Progenitor cell of endocrine pancreas (in vitro differentiated cells): ENCODE data around the gene TWIST2. TPM values are rescaled to one million over a fixed set of nuclear protein-coding genes. Genes with fewer than 3 reads are reported as not detected.

Experiments
- DNase-seq: peaks from one replicate; pipeline ENCODE4 v3.0.0; 2021; ENCODE audit warnings: low spot score; ENCODE audit not compliant: unreplicated experiment
- H3K27ac Mint-ChIP-seq: 2 replicates; pipeline ENCODE4 v1.8.0; 2021; ENCODE audit warnings: mild to moderate bottlenecking, moderate library complexity, mixed read lengths
- H3K27me3 Mint-ChIP-seq: 2 replicates; pipeline ENCODE4 v1.8.0; 2021; ENCODE audit warnings: mixed read lengths
- H3K36me3 Mint-ChIP-seq: 2 replicates; pipeline ENCODE4 v1.8.0; 2022; ENCODE audit warnings: mixed read lengths; ENCODE audit not compliant: insufficient read depth
- H3K4me1 Mint-ChIP-seq: 2 replicates; pipeline ENCODE4 v1.8.0; 2021; ENCODE audit warnings: low read depth, mixed read lengths
- H3K4me3 Mint-ChIP-seq: 2 replicates; pipeline ENCODE4 v1.8.0; 2021; ENCODE audit warnings: low read depth, mild to moderate bottlenecking, moderate library complexity, mixed read lengths
- H3K9me3 Mint-ChIP-seq: 2 replicates; pipeline ENCODE4 v1.8.0; 2021; ENCODE audit warnings: low read depth, mixed read lengths
- total RNA-seq: library from RNA; stranded (reverse); gene quantifications from 2 replicates; pipeline ENCODE4 v1.2.1, GENCODE V29; 2021
- TF ChIP-seq, protein P1 (sequence below): fragments of 200-600 bp; sonication (generic); IDR thresholded peaks from one replicate; pipeline ENCODE4 v1.5.0; 2021; ENCODE audit warnings: antibody characterized with exemption, mild to moderate bottlenecking; ENCODE audit not compliant: unreplicated experiment

TWIST2 gene
- total RNA-seq, 1 donor from 2014 or later: not detected

DNA sequence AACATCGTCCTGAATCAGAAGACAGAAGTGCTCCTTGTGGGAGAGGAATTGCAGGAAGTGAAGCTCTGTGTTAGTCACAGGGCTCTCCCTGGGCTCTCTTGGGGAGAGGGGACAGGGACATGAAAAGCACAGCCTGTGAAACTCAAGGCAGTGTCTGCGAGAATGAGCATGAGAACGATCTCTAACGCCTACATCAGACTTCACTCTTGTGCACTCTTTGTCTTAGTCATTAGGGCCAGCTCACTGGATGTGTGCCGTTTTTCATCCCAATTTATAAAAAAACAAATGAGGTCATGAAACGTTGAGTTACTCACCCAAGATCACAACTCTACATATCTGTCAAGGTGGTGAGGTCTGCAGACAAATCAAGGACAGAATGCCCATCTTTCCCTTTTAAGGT is 27.0 kb upstream of the TWIST2 start:
- Mint-ChIP-seq H3K4me1 (no peaks in the 10 kb centered on the region), H3K27ac (no peak overlapping the region), H3K27me3 (peaks cover 47% of the 10 kb centered on the region), H3K4me3 (no peak overlapping the region), H3K36me3 (no peaks in the 10 kb centered on the region), H3K9me3 (peaks cover 19% of the 10 kb centered on the region)
- DNase-seq: no peak
- TF ChIP-seq, protein P1, sequence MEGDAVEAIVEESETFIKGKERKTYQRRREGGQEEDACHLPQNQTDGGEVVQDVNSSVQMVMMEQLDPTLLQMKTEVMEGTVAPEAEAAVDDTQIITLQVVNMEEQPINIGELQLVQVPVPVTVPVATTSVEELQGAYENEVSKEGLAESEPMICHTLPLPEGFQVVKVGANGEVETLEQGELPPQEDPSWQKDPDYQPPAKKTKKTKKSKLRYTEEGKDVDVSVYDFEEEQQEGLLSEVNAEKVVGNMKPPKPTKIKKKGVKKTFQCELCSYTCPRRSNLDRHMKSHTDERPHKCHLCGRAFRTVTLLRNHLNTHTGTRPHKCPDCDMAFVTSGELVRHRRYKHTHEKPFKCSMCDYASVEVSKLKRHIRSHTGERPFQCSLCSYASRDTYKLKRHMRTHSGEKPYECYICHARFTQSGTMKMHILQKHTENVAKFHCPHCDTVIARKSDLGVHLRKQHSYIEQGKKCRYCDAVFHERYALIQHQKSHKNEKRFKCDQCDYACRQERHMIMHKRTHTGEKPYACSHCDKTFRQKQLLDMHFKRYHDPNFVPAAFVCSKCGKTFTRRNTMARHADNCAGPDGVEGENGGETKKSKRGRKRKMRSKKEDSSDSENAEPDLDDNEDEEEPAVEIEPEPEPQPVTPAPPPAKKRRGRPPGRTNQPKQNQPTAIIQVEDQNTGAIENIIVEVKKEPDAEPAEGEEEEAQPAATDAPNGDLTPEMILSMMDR: no peak

DNA sequence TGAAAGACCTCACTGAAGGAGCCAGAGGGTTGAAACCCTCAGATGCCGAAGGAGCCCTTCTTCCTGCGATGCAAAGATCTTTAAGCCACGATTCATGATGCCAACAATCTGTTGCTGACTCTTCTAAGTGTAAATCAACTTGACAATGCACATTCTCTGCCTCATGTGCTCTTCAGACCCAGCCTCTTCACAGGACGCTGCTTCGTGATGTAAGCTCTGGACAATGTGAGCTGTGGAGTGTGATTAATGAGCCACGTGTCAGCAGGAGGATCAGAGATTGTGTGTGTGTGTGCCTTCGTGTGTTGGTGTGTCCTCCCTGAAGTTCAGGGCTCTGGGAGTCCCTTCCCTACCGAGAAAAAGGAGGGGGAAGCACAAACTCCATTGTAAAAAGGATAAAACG is 26.5 kb upstream of the TWIST2 start:
- peaks cover 19% of the 10 kb centered on the region for H3K9me3 Mint-ChIP-seq

DNA sequence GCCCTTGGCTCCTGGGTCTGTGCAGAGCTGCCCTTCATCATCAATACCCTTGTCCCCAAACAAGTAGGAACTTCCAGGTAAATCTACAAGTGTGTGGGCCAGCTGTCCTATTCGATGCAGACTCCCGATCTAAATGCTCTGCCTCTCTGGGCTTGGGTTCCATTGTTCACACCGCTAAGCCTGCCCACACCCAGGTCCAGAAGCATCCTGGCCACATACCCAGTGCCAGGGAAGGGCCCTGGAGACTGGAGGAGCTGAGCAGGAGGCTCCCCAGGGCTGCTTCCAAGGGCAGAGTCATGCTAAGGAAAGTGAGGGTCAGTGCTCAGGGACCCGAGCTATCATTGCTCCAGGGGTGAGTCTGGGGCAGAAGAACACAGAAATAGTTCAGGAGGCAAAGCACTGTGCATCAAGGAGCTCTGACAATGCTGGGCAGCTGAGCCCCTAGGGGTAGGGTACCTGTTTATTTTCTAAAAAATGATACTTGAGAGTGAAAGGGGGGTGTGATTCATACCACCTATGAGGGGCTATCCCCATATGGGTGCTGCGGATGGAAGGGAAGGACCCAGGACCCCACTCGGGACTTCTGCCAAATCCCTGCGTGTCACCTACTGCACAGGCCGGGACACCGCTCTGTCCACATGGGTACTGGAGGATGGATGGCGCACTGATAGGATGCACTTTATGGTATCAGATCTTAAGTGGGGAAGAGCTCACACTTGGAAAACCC is 25.8 kb upstream of the TWIST2 start:
- Mint-ChIP-seq H3K27me3 (peaks cover 41% of the 10 kb centered on the region), H3K9me3 (peaks cover 19% of the 10 kb centered on the region), H3K4me3 (no peak overlapping the region), H3K4me1 (no peaks in the 10 kb centered on the region), H3K36me3 (no peaks in the 10 kb centered on the region), H3K27ac (no peak overlapping the region)
- DNase-seq: no peak
- TF ChIP-seq, protein P1: no peak

More for the DNA sequence above, 26.5 kb upstream of the TWIST2 start:
- Mint-ChIP-seq H3K4me3 (no peak overlapping the region), H3K4me1 (no peaks in the 10 kb centered on the region), H3K27me3 (peaks cover 46% of the 10 kb centered on the region), H3K27ac (no peak overlapping the region), H3K36me3 (no peaks in the 10 kb centered on the region)
- TF ChIP-seq, protein P1: no peak
- DNase-seq: no peak

DNA sequence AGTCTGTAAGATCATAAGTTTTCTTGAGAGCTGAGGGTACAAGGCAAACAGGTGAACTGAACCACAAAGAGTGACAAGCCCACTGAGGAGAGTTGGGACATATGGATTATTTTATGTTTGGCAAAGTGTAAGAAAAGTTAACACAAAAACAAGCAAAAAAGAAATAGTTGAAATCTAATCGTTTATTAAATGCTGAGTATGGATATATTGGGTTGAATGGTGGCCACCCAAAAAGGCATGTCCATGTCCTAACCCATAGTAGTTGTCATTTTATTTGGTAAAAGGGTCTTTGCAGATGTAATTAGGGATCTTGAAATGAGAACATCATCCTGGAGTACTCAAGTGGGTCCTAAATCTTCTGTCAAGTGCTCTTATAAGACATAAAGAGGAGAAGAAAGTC is 24.9 kb upstream of the TWIST2 start:
- peaks cover 33% of the 10 kb centered on the region for H3K27me3 Mint-ChIP-seq

DNA sequence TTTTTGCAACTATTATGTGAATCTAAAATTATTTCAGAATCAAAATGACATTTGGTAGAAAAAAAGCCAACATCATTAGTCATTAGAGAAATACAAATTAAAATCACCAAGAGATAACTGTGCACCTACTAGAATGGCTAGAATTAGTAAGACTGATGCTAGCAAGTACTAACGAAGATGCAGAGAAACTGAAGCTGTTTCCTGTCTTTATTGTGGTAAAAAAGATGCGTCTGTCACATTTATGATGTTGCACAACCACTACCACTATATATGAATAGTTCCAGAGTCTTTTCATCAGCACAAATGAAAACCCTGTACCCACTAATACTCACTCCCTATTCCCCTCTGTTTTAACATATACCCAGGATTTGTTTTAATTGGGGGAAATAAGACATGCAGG is 16.7 kb upstream of the TWIST2 start:
- TF ChIP-seq, protein P1: no peak
- H3K4me1 Mint-ChIP-seq: no peaks in the 10 kb centered on the region
- DNase-seq: no peak
- H3K4me3 Mint-ChIP-seq: no peak overlapping the region
- H3K36me3 Mint-ChIP-seq: no peaks in the 10 kb centered on the region
- H3K9me3 Mint-ChIP-seq: no peaks in the 10 kb centered on the region
- no peak overlapping the region for H3K27ac Mint-ChIP-seq
- H3K27me3 Mint-ChIP-seq: peaks cover 59% of the 10 kb centered on the region

More for the DNA sequence above, 24.9 kb upstream of the TWIST2 start:
- H3K36me3 Mint-ChIP-seq: no peaks in the 10 kb centered on the region
- H3K9me3 Mint-ChIP-seq: peaks cover 19% of the 10 kb centered on the region
- H3K4me3 Mint-ChIP-seq: no peak overlapping the region
- TF ChIP-seq, protein P1: no peak
- DNase-seq: no peak
- no peak overlapping the region for H3K27ac Mint-ChIP-seq
- no peaks in the 10 kb centered on the region for H3K4me1 Mint-ChIP-seq
